Omental fat pad (tissue), 4 donors: ENCODE results near the gene TMEM132E. TPM values are rescaled to one million over a fixed set of nuclear protein-coding genes. Genes with fewer than 3 reads are reported as not detected.

Source experiments
- ATAC-seq: fragments of 150-250 bp; one replicate; pipeline ENCODE4 v1.9.1; 2016; ENCODE audit warnings: mild to moderate bottlenecking, moderate library complexity; ENCODE audit not compliant: low FRiP score
- DNase-seq: peaks from one replicate; pipeline ENCODE4 v3.0.0-alpha.2; 2019; ENCODE audit warnings: low spot score
- total RNA-seq, 4 donors: library from RNA; depleted of rRNA; stranded (reverse); fragments of >200 nt; gene quantifications; one replicate each; pipeline ENCODE4 v1.1.0, GENCODE V29; 2016
- TF ChIP-seq, protein P1 (sequence below), 3 donors: fragments of 450-650 bp; IDR thresholded peaks; one replicate each; pipeline ENCODE4 v1.5.1; 2016 to 2017; ENCODE audit warnings: antibody characterized with exemption in 3 of 3, mild to moderate bottlenecking in 3 of 3, moderate library complexity in 2 of 3

Gene TMEM132E
- total RNA-seq, 4 donors from 2014 or later: 0.13 to 0.19 TPM; not detected in 2

- ATAC-seq: no peak
- no peak for DNase-seq
- TF ChIP-seq, protein P1, sequence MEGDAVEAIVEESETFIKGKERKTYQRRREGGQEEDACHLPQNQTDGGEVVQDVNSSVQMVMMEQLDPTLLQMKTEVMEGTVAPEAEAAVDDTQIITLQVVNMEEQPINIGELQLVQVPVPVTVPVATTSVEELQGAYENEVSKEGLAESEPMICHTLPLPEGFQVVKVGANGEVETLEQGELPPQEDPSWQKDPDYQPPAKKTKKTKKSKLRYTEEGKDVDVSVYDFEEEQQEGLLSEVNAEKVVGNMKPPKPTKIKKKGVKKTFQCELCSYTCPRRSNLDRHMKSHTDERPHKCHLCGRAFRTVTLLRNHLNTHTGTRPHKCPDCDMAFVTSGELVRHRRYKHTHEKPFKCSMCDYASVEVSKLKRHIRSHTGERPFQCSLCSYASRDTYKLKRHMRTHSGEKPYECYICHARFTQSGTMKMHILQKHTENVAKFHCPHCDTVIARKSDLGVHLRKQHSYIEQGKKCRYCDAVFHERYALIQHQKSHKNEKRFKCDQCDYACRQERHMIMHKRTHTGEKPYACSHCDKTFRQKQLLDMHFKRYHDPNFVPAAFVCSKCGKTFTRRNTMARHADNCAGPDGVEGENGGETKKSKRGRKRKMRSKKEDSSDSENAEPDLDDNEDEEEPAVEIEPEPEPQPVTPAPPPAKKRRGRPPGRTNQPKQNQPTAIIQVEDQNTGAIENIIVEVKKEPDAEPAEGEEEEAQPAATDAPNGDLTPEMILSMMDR (IDR thresholded peaks at IDR 0.05): no peak
These were observed 34.0 kb downstream of the TMEM132E start for GRCh38 chr17:34613064-34614019.

GRCh38 chr17:34614698-34615097 lies 35.3 kb downstream of the TMEM132E start:
- TF ChIP-seq, protein P1 (IDR thresholded peaks at IDR 0.05): no peak
- ATAC-seq (no peak), DNase-seq (no peak)

- ATAC-seq (no peak), DNase-seq (no peak)
- TF ChIP-seq, protein P1 (IDR thresholded peaks at IDR 0.05): no peak
These were observed 35.9 kb downstream of the TMEM132E start for GRCh38 chr17:34615326-34615725.

DNA sequence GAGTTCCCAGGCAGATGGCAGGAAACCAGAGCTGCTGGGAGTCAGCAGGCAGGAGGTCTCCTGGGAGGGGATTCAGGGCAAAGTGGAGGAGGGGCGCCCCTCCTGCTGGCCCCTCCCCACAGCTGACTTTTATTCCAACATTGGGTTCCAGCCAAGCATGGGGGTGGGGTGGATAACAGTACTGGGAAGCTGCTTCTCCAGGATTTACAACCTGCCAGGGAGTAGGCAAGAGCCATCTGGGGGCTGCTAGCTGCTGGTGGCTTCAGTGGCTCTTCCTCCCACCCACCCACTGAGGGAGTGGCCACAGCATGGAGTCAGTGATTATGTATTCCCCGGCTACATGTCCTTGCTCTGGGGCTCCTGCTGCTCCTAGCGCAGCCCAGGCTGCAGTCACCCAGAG lies 36.8 kb downstream of the TMEM132E start:
- no peak for DNase-seq
- TF ChIP-seq, protein P1 (IDR thresholded peaks at IDR 0.05): no peak
- ATAC-seq: no peak

DNA sequence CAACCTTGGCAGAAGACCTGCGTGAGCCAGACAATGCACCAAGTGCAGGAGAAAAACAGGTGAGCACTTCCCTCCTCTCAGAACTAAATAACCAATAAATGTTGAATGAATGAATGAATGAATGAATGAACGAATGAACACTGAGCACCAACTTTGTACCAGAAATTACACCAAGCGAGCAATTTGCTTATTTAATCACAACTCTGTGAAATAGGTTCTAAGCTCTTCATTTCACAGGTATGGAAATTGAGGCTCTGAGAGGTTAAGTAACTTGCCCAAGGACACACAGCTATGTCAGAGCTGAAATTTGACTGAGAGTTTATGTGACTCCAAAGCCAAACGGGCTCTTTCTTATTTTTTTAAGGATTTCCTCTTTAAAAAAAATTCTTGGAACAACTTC lies 38.0 kb downstream of the TMEM132E start:
- TF ChIP-seq, protein P1 (IDR thresholded peaks at IDR 0.05): no peak
- ATAC-seq (no peak), DNase-seq (no peak)

DNA sequence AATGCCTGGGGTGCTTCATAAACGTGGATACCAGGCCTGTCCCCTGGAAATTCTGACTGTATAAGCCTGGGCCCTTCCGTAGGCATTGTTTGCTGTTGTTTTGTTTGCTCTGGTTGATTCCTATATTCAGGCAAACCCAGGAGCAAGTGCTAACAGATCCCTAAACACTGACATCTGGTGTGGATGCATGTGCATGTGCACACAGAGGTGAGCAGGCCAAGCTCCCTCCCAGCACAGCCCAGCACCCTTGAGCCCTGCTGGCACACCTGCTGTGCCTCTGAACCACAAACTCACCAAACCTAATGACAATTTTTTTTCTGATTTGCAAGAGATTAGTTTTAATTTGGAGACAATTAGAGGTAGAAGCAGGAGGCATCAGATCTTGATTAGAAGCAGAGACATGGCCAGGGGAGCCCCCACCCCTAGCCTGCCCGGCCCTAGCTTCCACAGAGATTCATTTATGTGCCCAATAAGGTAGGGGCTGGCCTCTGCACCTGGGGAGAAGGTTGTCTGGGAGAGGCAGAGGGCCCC lies 40.4 kb downstream of the TMEM132E start:
- ATAC-seq (no peak), DNase-seq (no peak)
- TF ChIP-seq, protein P1 (IDR thresholded peaks at IDR 0.05): no peak
